ENCODE results near the gene IRF2BP1.

GRCh38 chr19:45920458-45920857 is 34.5 kb upstream of the IRF2BP1 start:
- TF ChIP-seq ZFP3 (CRISPR knock-in tag; IDR thresholded peaks at IDR 0.05), result no peak
- no peak for TF ChIP-seq ESRRG (CRISPR knock-in tag; IDR thresholded peaks at IDR 0.05)
- TF ChIP-seq TSHZ2 (CRISPR knock-in tag; IDR thresholded peaks at IDR 0.05), result no peak
- TF ChIP-seq ZNF565 (CRISPR knock-in tag; conservative IDR thresholded peaks at IDR 0.05; ENCODE audit: low read depth), result no peak
- TF ChIP-seq SNAI2 (CRISPR knock-in tag; IDR thresholded peaks at IDR 0.05), result no peak
- no peak for TF ChIP-seq GLIS3 (CRISPR knock-in tag; IDR thresholded peaks at IDR 0.05)
- TF ChIP-seq TCF4 (CRISPR knock-in tag; IDR thresholded peaks at IDR 0.05; ENCODE audit: borderline replicate concordance), result no peak
- TF ChIP-seq ZNF8 (CRISPR knock-in tag; IDR thresholded peaks at IDR 0.05), result no peak
- no peak for TF ChIP-seq TOX (CRISPR knock-in tag; IDR thresholded peaks at IDR 0.05; ENCODE audit: borderline replicate concordance)
- no peak for TF ChIP-seq RARB (CRISPR knock-in tag; IDR thresholded peaks at IDR 0.05)
- no peak for TF ChIP-seq ZC3H10 (CRISPR knock-in tag; IDR thresholded peaks at IDR 0.05)
- TF ChIP-seq CREB5 (CRISPR knock-in tag; IDR thresholded peaks at IDR 0.05; ENCODE audit: low read depth), result no peak
- TF ChIP-seq PPARA (CRISPR knock-in tag; IDR thresholded peaks at IDR 0.05; ENCODE audit: borderline replicate concordance), result no peak

All from SK-N-SH treated with all-trans-retinoic acid at 6 μM for 48 hours (cell line).